ENCODE results near the gene GUCY1A2. TPM values are rescaled to one million over a fixed set of nuclear protein-coding genes. Genes with fewer than 3 reads are reported as not detected.

Gene GUCY1A2
- total and polyA plus RNA-seq, 2 donors (not counting 1 experiment from before 2014, with no cell fraction given): not detected

GRCh38 chr11:107040433-107041087 is 22.3 kb upstream of the GUCY1A2 start:
- Histone ChIP-seq H3K9ac (ENCODE audit: low read length) (no peak overlapping the region), H3K4me1 (ENCODE audit: control insufficient read depth in 2 of 2, insufficient read depth in 2 of 2, low read length in 2 of 2) (no peaks in the 10 kb centered on the region), H3K4me2 (replicated peaks; ENCODE audit: low read depth, low read length, poor library complexity, severe bottlenecking) (no peak overlapping the region), H3K79me2 (ENCODE audit: control insufficient read depth, insufficient read depth, low read length) (no peaks in the 10 kb centered on the region), H3K27ac (ENCODE audit: low read length in 2 of 2) (no peak overlapping the region), H3K36me3 (replicated peaks in 1 of 2; ENCODE audit: control extremely low read depth in 1 of 2, control insufficient read depth in 1 of 2, extremely low read depth in 1 of 2, insufficient read depth in 2 of 2, low read length in 1 of 2) (no peaks in the 10 kb centered on the region), H2AFZ (ENCODE audit: insufficient read depth, low read depth, low read length, poor library complexity, severe bottlenecking) (no peak overlapping the region), H3K27me3 (replicated peaks in 1 of 4; ENCODE audit: control extremely low read depth in 1 of 4, control insufficient read depth in 3 of 4, insufficient read depth in 4 of 4, low read length in 3 of 4) (no peaks in the 10 kb centered on the region), H3K4me3 (ENCODE audit: control extremely low read depth in 1 of 5, extremely low read depth in 1 of 5, insufficient read depth in 1 of 5, low read depth in 2 of 5, low read length in 4 of 5) (no peak overlapping the region), H4K20me1 (ENCODE audit: control insufficient read depth, insufficient read depth, low read length, poor library complexity, severe bottlenecking) (no peaks in the 10 kb centered on the region), H3K9me3 (ENCODE audit: control extremely low read depth in 1 of 3, control insufficient read depth in 2 of 3, insufficient read depth in 1 of 3, low read length in 2 of 3) (peaks cover 0 to 5% (median 1%) of the 10 kb centered on the region in 3 donors)
- ATAC-seq (ENCODE audit: low read depth) (no peak), DNase-seq (no peak)
- no peaks in the 10 kb centered on the region for H3K4me1 Mint-ChIP-seq
- no peak overlapping the region for H3K27ac Mint-ChIP-seq
- ChIA-PET CTCF (no interaction called here), POLR2A (no interaction called here)
- H3K9me3 Mint-ChIP-seq (ENCODE audit: insufficient read depth): no peaks in the 10 kb centered on the region
- TF ChIP-seq EZH2 (IDR thresholded peaks at IDR 0.05; ENCODE audit: borderline replicate concordance, insufficient read depth, low read depth, low read length, poor library complexity, severe bottlenecking) (no peak), CTCF (IDR thresholded peaks at IDR 0.05) (no peak)
- intact Hi-C loops (cut with micrococcal nuclease): no loop called here
- WGBS (ENCODE audit: insufficient coverage): 64% methylated on average over 1 of the region's 2 CpGs
- no peak overlapping the region for H3K4me3 Mint-ChIP-seq
- H3K27me3 Mint-ChIP-seq: no peaks in the 10 kb centered on the region

GRCh38 chr11:107025673-107026072 is 7.4 kb upstream of the GUCY1A2 start:
- H3K4me3 Mint-ChIP-seq: no peak overlapping the region
- H3K4me1 ChIP-seq (ENCODE audit: control insufficient read depth in 2 of 2, insufficient read depth in 2 of 2, low read length in 2 of 2): no peaks in the 10 kb centered on the region

More at GRCh38 chr11:107025673-107026072, 7.4 kb upstream of the GUCY1A2 start:
- H2AFZ ChIP-seq (ENCODE audit: insufficient read depth, low read depth, low read length, poor library complexity, severe bottlenecking): no peak overlapping the region
- H3K79me2 ChIP-seq (ENCODE audit: control insufficient read depth, insufficient read depth, low read length): no peaks in the 10 kb centered on the region
- no peak overlapping the region for H3K27ac ChIP-seq (ENCODE audit: low read length in 2 of 2)
- H3K27me3 Mint-ChIP-seq: peaks cover 21% of the 10 kb centered on the region
- ATAC-seq (ENCODE audit: low read depth) (no peak), DNase-seq (no peak)
- CTCF ChIA-PET: no interaction called here
- H3K4me1 Mint-ChIP-seq: no peaks in the 10 kb centered on the region
- TF ChIP-seq EZH2 (IDR thresholded peaks at IDR 0.05; ENCODE audit: borderline replicate concordance, insufficient read depth, low read depth, low read length, poor library complexity, severe bottlenecking) (no peak), CTCF (IDR thresholded peaks at IDR 0.05) (no peak)
- POLR2A ChIA-PET: no interaction called here
- no peaks in the 10 kb centered on the region for H3K9me3 Mint-ChIP-seq (ENCODE audit: insufficient read depth)
- no peaks in the 10 kb centered on the region for H3K36me3 ChIP-seq (replicated peaks in 1 of 2; ENCODE audit: control extremely low read depth in 1 of 2, control insufficient read depth in 1 of 2, extremely low read depth in 1 of 2, insufficient read depth in 2 of 2, low read length in 1 of 2)
- H3K4me2 ChIP-seq (replicated peaks; ENCODE audit: low read depth, low read length, poor library complexity, severe bottlenecking): no peak overlapping the region
- H3K27me3 ChIP-seq (replicated peaks in 1 of 4; ENCODE audit: control extremely low read depth in 1 of 4, control insufficient read depth in 3 of 4, insufficient read depth in 4 of 4, low read length in 3 of 4): peaks cover 0 to 5% (median 2%) of the 10 kb centered on the region in 4 experiments
- no peak overlapping the region for H3K4me3 ChIP-seq (ENCODE audit: control extremely low read depth in 1 of 5, extremely low read depth in 1 of 5, insufficient read depth in 1 of 5, low read depth in 2 of 5, low read length in 4 of 5)
- H3K27ac Mint-ChIP-seq: no peak overlapping the region
- H4K20me1 ChIP-seq (ENCODE audit: control insufficient read depth, insufficient read depth, low read length, poor library complexity, severe bottlenecking): no peaks in the 10 kb centered on the region
- no peaks in the 10 kb centered on the region for H3K9me3 ChIP-seq (ENCODE audit: control extremely low read depth in 1 of 3, control insufficient read depth in 2 of 3, insufficient read depth in 1 of 3, low read length in 2 of 3)
- no peak overlapping the region for H3K9ac ChIP-seq (ENCODE audit: low read length)
- intact Hi-C loops (cut with micrococcal nuclease): no loop called here

All from B cell (primary cell).